ENCODE data around the gene POMC.

DNA sequence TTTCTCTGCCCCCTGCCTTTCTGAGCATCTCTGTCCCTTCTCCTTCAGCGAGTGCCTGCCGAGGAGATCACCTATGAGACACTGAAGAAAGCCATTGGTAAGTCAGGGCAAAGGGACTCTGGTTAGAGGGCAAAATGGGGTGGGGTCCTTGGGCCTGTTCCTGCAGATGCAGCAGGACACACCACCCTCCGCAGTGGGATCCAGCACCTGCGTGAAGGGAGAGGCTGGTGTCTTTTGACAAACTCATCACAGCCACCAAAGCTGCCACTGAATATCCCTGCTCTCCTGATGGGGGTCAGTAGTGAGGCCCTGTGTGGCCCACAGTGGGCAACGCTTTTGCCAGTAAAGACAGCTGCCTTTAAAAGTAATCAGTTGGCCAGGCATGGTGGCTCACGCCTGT lies 18.7 kb downstream of the POMC start:
- TF ChIP-seq EZH2 (IDR thresholded peaks at IDR 0.05; ENCODE audit: low read depth) (no peak), CTCF (conservative IDR thresholded peaks at IDR 0.05) (no peak)

All from PC-9 (cell line).